K562 (cell line): Measurements from ENCODE around the gene OGN. TPM values are rescaled to one million over a fixed set of nuclear protein-coding genes. Genes with fewer than 3 reads are reported as not detected.
A peak's percentile ranks its signal among the peaks of the same experiment; 100 is the strongest.

Experiments
- ATAC-seq: fragments of 200-7000 bp; cut with Tn5 transposase; 3 replicates; pipeline ENCODE4 v1.9.1; 2020; ENCODE audit warnings: moderate library complexity
- BruUV-seq: library from RNA; stranded (reverse); fragments of 400-500 nt; replicated peaks from 2 replicates; lab custom pipeline; 2021; lab: Mats Ljungman, UMichigan
- CTCF ChIA-PET: fragments of 300-600 bp; formaldehyde crosslinking; extraction: SDS; loops from one replicate; lab custom pipeline; 2021; ENCODE audit warnings: low intra/inter-chr PET ratio; lab: Yijun Ruan, JAX
- POLR2A ChIA-PET: fragments of 300-600, 350-650 bp; sonication (Branson Sonifier 250); formaldehyde crosslinking; extraction: SDS; loops from one replicate; lab custom pipeline; 2021; ENCODE audit warnings: antibody characterized with exemption, inconsistent platforms; lab: Yijun Ruan, JAX
- DNase-seq, 4 experiments: peaks; one replicate each; pipeline versions ENCODE4 v3.0.0 to v3.0.0-alpha.2; 2011 to 2018; ENCODE audit warnings: low spot score in 3 of 4, mixed read lengths in 3 of 4; ENCODE audit errors: extremely low read depth in 1 of 4
- FAIRE-seq: peaks from 2 replicates; lab custom pipeline; 2011; peaks lifted over from hg19 to GRCh38; lab: Jason Lieb, UNC
- H2AFZ ChIP-seq: 2 replicates; pipeline ENCODE4 v1.6.0; 2011; ENCODE audit warnings: low read depth, low read length, control low read depth, inconsistent platforms
- H3K27ac ChIP-seq: fragments of 200-600 bp; 3 replicates; pipeline ENCODE4 v1.8.0; 2011; ENCODE audit warnings: low read depth, mild to moderate bottlenecking, control low read depth, inconsistent platforms, low read length, moderate library complexity, mixed read lengths; ENCODE audit errors: extremely low read depth
- H3K27me3 ChIP-seq, 2 experiments: fragments of 300-600 bp in 1 of 2; 2 replicates in 1 of 2; 3 replicates in 1 of 2; pipeline versions ENCODE4 v1.6.0 to v1.8.0; 2011; ENCODE audit warnings: inconsistent platforms in 2 of 2, low read length in 2 of 2, mild to moderate bottlenecking in 1 of 2, mixed read lengths in 1 of 2, moderate library complexity in 1 of 2; ENCODE audit not compliant: control insufficient read depth in 2 of 2, insufficient read depth in 2 of 2
- H3K36me3 ChIP-seq: fragments of 300-600 bp; 3 replicates; pipeline ENCODE4 v1.8.0; 2011; ENCODE audit warnings: mild to moderate bottlenecking, low read length, inconsistent platforms; ENCODE audit not compliant: control insufficient read depth, insufficient read depth
- H3K4me1 ChIP-seq, 2 experiments: fragments of 200-600 bp in 1 of 2; replicated peaks in 1 of 2; 2 replicates in 1 of 2; 3 replicates in 1 of 2; pipeline versions ENCODE4 v1.5.1 to v1.8.0; 2011; ENCODE audit warnings: inconsistent platforms in 2 of 2, low read length in 2 of 2, mild to moderate bottlenecking in 1 of 2, mixed read lengths in 1 of 2, moderate library complexity in 1 of 2; ENCODE audit not compliant: control insufficient read depth in 2 of 2, insufficient read depth in 2 of 2
- H3K4me2 ChIP-seq: 2 replicates; pipeline ENCODE4 v1.6.1; 2011; ENCODE audit warnings: low read length, control low read depth, inconsistent platforms, mixed read lengths; ENCODE audit not compliant: insufficient read depth
- H3K4me3 ChIP-seq: fragments of 200-600 bp; sonication (generic), shearing (Covaris generic); 2 replicates; pipeline ENCODE4 v1.5.1; 2016; ENCODE audit warnings: control low read depth, inconsistent platforms
- H3K79me2 ChIP-seq: fragments of 200-600 bp; 3 replicates; pipeline ENCODE4 v1.8.0; 2011; ENCODE audit warnings: low read length, inconsistent platforms; ENCODE audit not compliant: control insufficient read depth, insufficient read depth
- H3K9ac ChIP-seq, 2 experiments: 2 replicates each; pipeline versions ENCODE4 v1.6.0 to v1.6.1; 2011; ENCODE audit warnings: low read depth in 2 of 2, low read length in 2 of 2, control low read depth in 1 of 2, inconsistent platforms in 1 of 2, mild to moderate bottlenecking in 1 of 2, mixed read lengths in 1 of 2; ENCODE audit not compliant: insufficient read depth in 1 of 2
- H3K9me1 ChIP-seq: one replicate; pipeline ENCODE4 v1.6.0; 2011; ENCODE audit warnings: inconsistent platforms, mild to moderate bottlenecking, low read length, moderate library complexity; ENCODE audit not compliant: control insufficient read depth, insufficient read depth
- H3K9me3 ChIP-seq: replicated peaks from 2 replicates; pipeline ENCODE4 v1.5.1; 2011; ENCODE audit warnings: low read depth, low read length, inconsistent platforms; ENCODE audit not compliant: control insufficient read depth, insufficient read depth
- H4K20me1 ChIP-seq: replicated peaks from 2 replicates; pipeline ENCODE4 v1.6.1; 2011; ENCODE audit warnings: low read length, inconsistent platforms, mixed read lengths; ENCODE audit not compliant: control insufficient read depth, insufficient read depth
- FOXK2 ChIP-seq, 2 experiments: fragments of 450-650 bp; IDR thresholded peaks in 1 of 2; conservative IDR thresholded peaks in 1 of 2; 2 replicates each; pipeline ENCODE4 v1.6.1; 2016; ENCODE audit warnings: low read depth in 2 of 2, mild to moderate bottlenecking in 1 of 2
- HDAC6 ChIP-seq: IDR thresholded peaks from 2 replicates; pipeline ENCODE4 v1.6.1; 2012; ENCODE audit warnings: low read depth, mild to moderate bottlenecking, control low read depth, inconsistent platforms, low read length, moderate library complexity
- L3MBTL2 ChIP-seq: fragments of 450-650 bp; IDR thresholded peaks from 2 replicates; pipeline ENCODE4 v1.6.1; 2016; ENCODE audit warnings: mild to moderate bottlenecking, moderate library complexity
- MEIS2 ChIP-seq: fragments of 450-650 bp; IDR thresholded peaks from 2 replicates; pipeline ENCODE4 v1.6.1; 2014; ENCODE audit warnings: mild to moderate bottlenecking; ENCODE audit not compliant: partially characterized antibody
- RAD51 ChIP-seq: fragments of 450-650 bp; IDR thresholded peaks from 2 replicates; pipeline ENCODE4 v1.7.1; 2016; ENCODE audit warnings: low read depth, mild to moderate bottlenecking, borderline replicate concordance
- SPI1 ChIP-seq: IDR thresholded peaks from 2 replicates; pipeline ENCODE4 v1.6.1; 2011; ENCODE audit warnings: low read depth, low read length, control low read depth, borderline replicate concordance
- ZNF316 ChIP-seq: fragments of 450-650 bp; IDR thresholded peaks from 2 replicates; pipeline ENCODE4 v1.6.1; 2016
- WGBS: fragments of 100-300 bp; shearing (Covaris generic); methylation state at CpG from one replicate; pipeline ENCODE4 v1.1.6; 2016; ENCODE audit warnings: low coverage, mixed read lengths; ENCODE audit not compliant: insufficient coverage; ENCODE audit errors: missing lambda C conversion rate; 5-methylcytosine and 5-hydroxymethylcytosine counted together
- in situ Hi-C: fragments of 300-500 bp; cut with MboI; formaldehyde crosslinking; loops from 4 replicates; pipeline ENCODE4 v1.15.0; 2018; ENCODE audit warnings: inconsistent platforms, mixed read lengths
- intact Hi-C: fragments of 100-400 bp; cut with micrococcal nuclease; formaldehyde crosslinking; loops from 2 replicates; pipeline ENCODE4 v1.14.2; 2022
- polyA plus RNA-seq, 8 experiments: library from polyadenylated mRNA; depleted of rRNA in 4 of 8; stranded (reverse) in 5 of 8; unstranded in 3 of 8; fragments of >200 nt; fragmentation: Nextera tagmentation in 2 of 8; fragmentation: Illumina TruSeq in 1 of 8; extraction: Ambion mirVana in 2 of 8; extraction: Trizol in 1 of 8; gene quantifications; 2 replicates each; pipeline versions ENCODE4 v1.2.1 to v1.2.3, GENCODE V29; 2011 to 2014; ENCODE audit warnings: inconsistent platforms in 1 of 8, missing spikeins in 1 of 8
- total RNA-seq, 7 experiments: library from RNA; depleted of rRNA in 6 of 7; stranded (reverse); fragments of >200 nt in 6 of 7; fragmentation: Illumina TruSeq in 2 of 7; extraction: Trizol in 2 of 7; gene quantifications; 2 replicates each; pipeline versions ENCODE4 v1.2.1 to v1.2.3, GENCODE V29; 2011 to 2021; ENCODE audit warnings: low replicate concordance in 1 of 7
- TF ChIP-seq, protein P1 (sequence below), 2 experiments: IDR thresholded peaks in 1 of 2; conservative IDR thresholded peaks in 1 of 2; 2 replicates each; pipeline ENCODE4 v1.6.1; 2016; ENCODE audit warnings: low read depth in 2 of 2, mild to moderate bottlenecking in 1 of 2, missing compliant biosample characterization in 1 of 2, missing genetic modification characterization in 1 of 2, moderate library complexity in 1 of 2
- TF ChIP-seq, protein P2 (sequence below): fragments of 450-650 bp; IDR thresholded peaks from 2 replicates; pipeline ENCODE4 v1.6.1; 2016
- TF ChIP-seq, protein P3 (sequence below): sonication (generic); formaldehyde crosslinking; IDR thresholded peaks from 2 replicates; pipeline ENCODE4 v1.9.0; 2022; ENCODE audit warnings: mild to moderate bottlenecking, missing genetic modification reagents

OGN gene
- total and polyA plus RNA-seq, 9 of the 15 experiments (the other 6 are each of a cell fraction or from before 2014, with no cell fraction given) = 0.07 to 0.17 TPM; not detected in 7

DNA sequence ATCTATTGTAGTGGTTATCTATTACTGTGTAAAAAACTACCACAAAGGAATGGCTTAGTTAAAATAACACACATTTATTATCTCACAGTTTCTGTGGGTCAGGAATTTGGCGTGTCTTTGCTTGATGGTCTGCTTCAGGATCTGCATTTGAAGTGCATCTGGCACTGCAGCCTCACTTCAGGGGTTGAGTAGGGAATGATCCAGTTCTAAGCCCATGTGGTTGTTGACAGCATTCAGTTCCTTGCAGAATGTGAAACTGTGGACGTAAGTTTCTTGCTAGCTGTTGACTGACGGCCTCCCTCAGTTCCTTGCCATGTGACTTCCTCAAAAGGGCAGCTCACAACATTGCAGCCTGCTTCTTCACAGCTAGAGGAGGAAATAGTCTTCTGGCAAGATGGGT, 2.1 kb upstream of the OGN start:
- no peaks in the 10 kb centered on the region for H3K27me3 ChIP-seq
- CTCF ChIA-PET = no interaction called here
- no peaks in the 10 kb centered on the region for H3K9me1 ChIP-seq
- in situ Hi-C loops = no loop called here
- intact Hi-C loops = no loop called here
- H4K20me1 ChIP-seq = no peaks in the 10 kb centered on the region
- no peak overlapping the region for H3K4me3 ChIP-seq
- H2AFZ ChIP-seq = peak overlapping the region; percentile 18; the same call in 1 of the 2 replicates
- 22% methylated on average over 3 of the region's 3 CpGs for WGBS
- no peak for FAIRE-seq
- no peak overlapping the region for H3K9ac ChIP-seq
- H3K79me2 ChIP-seq = no peaks in the 10 kb centered on the region
- ATAC-seq = peak; percentile 56; the same call in 2 of the 3 replicates
- H3K36me3 ChIP-seq = no peaks in the 10 kb centered on the region
- peaks cover 0 to 11% of the 10 kb centered on the region in 2 experiments; a peak in 3 of 5 replicates for H3K4me1 ChIP-seq
- POLR2A ChIA-PET = no interaction called here
- no TSS peak for BruUV-seq
- TF ChIP-seq ZNF316 (no peak), RAD51 (peak; percentile 38; the same call in 1 of the 2 replicates), L3MBTL2 (peak; percentile 43; the same call in 1 of the 2 replicates), MEIS2 (peak; percentile 80), SPI1 (peak; percentile 78; the same call in 1 of the 2 replicates), HDAC6 (no peak), FOXK2 (conservative IDR thresholded peaks at IDR 0.05 in 1 of 2, IDR thresholded peaks at IDR 0.05 in 1 of 2; ENCODE audit: low read depth in 2 of 2) (peak in 1 of 2 experiments; percentile 62; a peak in 1 of 4 replicates)
- TF ChIP-seq, protein P1, sequence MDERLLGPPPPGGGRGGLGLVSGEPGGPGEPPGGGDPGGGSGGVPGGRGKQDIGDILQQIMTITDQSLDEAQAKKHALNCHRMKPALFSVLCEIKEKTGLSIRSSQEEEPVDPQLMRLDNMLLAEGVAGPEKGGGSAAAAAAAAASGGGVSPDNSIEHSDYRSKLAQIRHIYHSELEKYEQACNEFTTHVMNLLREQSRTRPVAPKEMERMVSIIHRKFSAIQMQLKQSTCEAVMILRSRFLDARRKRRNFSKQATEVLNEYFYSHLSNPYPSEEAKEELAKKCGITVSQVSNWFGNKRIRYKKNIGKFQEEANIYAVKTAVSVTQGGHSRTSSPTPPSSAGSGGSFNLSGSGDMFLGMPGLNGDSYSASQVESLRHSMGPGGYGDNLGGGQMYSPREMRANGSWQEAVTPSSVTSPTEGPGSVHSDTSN (CRISPR knock-in tag; IDR thresholded peaks at IDR 0.05; ENCODE audit: low read depth) = no peak
- TF ChIP-seq, protein P1 (tag; conservative IDR thresholded peaks at IDR 0.05; ENCODE audit: low read depth) = peak; percentile 77
- TF ChIP-seq, protein P2, sequence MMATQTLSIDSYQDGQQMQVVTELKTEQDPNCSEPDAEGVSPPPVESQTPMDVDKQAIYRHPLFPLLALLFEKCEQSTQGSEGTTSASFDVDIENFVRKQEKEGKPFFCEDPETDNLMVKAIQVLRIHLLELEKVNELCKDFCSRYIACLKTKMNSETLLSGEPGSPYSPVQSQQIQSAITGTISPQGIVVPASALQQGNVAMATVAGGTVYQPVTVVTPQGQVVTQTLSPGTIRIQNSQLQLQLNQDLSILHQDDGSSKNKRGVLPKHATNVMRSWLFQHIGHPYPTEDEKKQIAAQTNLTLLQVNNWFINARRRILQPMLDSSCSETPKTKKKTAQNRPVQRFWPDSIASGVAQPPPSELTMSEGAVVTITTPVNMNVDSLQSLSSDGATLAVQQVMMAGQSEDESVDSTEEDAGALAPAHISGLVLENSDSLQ = peak; percentile 85
- TF ChIP-seq, protein P3, sequence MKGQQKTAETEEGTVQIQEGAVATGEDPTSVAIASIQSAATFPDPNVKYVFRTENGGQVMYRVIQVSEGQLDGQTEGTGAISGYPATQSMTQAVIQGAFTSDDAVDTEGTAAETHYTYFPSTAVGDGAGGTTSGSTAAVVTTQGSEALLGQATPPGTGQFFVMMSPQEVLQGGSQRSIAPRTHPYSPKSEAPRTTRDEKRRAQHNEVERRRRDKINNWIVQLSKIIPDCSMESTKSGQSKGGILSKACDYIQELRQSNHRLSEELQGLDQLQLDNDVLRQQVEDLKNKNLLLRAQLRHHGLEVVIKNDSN = peak; percentile 61
- no peak overlapping the region for H3K27ac ChIP-seq
- H3K4me2 ChIP-seq = no peak overlapping the region
- no peaks in the 10 kb centered on the region for H3K9me3 ChIP-seq
- DNase-seq = peak in 1 of 4 experiments; percentile 18
